Nephron (organoid): ENCODE data around the gene JPH2.

ENCODE experiments used
- H3K27ac Mint-ChIP-seq, 3 experiments: 2 replicates each; pipeline ENCODE4 v1.8.0; 2020; ENCODE audit warnings: mixed read lengths in 3 of 3, mild to moderate bottlenecking in 2 of 3, moderate library complexity in 1 of 3
- H3K27me3 Mint-ChIP-seq: 2 replicates; pipeline ENCODE4 v1.8.0; 2021; ENCODE audit warnings: low read depth, mild to moderate bottlenecking, moderate library complexity, mixed read lengths
- H3K36me3 Mint-ChIP-seq: 2 replicates; pipeline ENCODE4 v1.8.0; 2020; ENCODE audit warnings: low read depth, mixed read lengths
- H3K4me1 Mint-ChIP-seq: 2 replicates; pipeline ENCODE4 v1.8.0; 2020; ENCODE audit warnings: mixed read lengths
- H3K4me3 Mint-ChIP-seq, 3 experiments: 2 replicates each; pipeline ENCODE4 v1.8.0; 2020; ENCODE audit warnings: mild to moderate bottlenecking in 3 of 3, mixed read lengths in 3 of 3, moderate library complexity in 2 of 3
- H3K9me3 Mint-ChIP-seq: 2 replicates; pipeline ENCODE4 v1.8.0; 2020; ENCODE audit warnings: mixed read lengths
- CTCF ChIP-seq, 3 experiments: fragments of 200-600 bp; sonication (generic); IDR thresholded peaks; one replicate each; pipeline ENCODE4 v1.5.0; 2021; ENCODE audit warnings: antibody characterized with exemption in 3 of 3; ENCODE audit not compliant: unreplicated experiment in 3 of 3

Gene JPH2

GRCh38 chr20:44080064-44080463 lies 106.9 kb downstream of the JPH2 start:
- Mint-ChIP-seq H3K4me1 (peaks cover 11% of the 10 kb centered on the region), H3K27ac (no peak overlapping the region), H3K36me3 (no peaks in the 10 kb centered on the region), H3K27me3 (peaks cover 5% of the 10 kb centered on the region), H3K4me3 (no peak overlapping the region), H3K9me3 (no peaks in the 10 kb centered on the region)
- no peak for TF ChIP-seq CTCF (IDR thresholded peaks at IDR 0.05; ENCODE audit: unreplicated experiment in 3 of 3)

GRCh38 chr20:44079291-44079690 lies 107.7 kb downstream of the JPH2 start:
- Mint-ChIP-seq H3K27me3 (peaks cover 5% of the 10 kb centered on the region), H3K27ac (no peak overlapping the region), H3K4me1 (peaks cover 11% of the 10 kb centered on the region), H3K4me3 (no peak overlapping the region), H3K9me3 (no peaks in the 10 kb centered on the region), H3K36me3 (no peaks in the 10 kb centered on the region)
- TF ChIP-seq CTCF (IDR thresholded peaks at IDR 0.05; ENCODE audit: unreplicated experiment in 3 of 3): no peak

- TF ChIP-seq CTCF (IDR thresholded peaks at IDR 0.05; ENCODE audit: unreplicated experiment in 3 of 3): no peak
- H3K4me3 Mint-ChIP-seq: no peak overlapping the region
- H3K4me1 Mint-ChIP-seq: no peaks in the 10 kb centered on the region
- no peaks in the 10 kb centered on the region for H3K36me3 Mint-ChIP-seq
- H3K9me3 Mint-ChIP-seq: no peaks in the 10 kb centered on the region
- H3K27ac Mint-ChIP-seq: no peak overlapping the region
- peaks cover 18% of the 10 kb centered on the region for H3K27me3 Mint-ChIP-seq
Measured at GRCh38 chr20:44075950-44076232, 111.1 kb downstream of the JPH2 start.

- H3K9me3 Mint-ChIP-seq: no peaks in the 10 kb centered on the region
- H3K27me3 Mint-ChIP-seq: peaks cover 18% of the 10 kb centered on the region
- H3K36me3 Mint-ChIP-seq: no peaks in the 10 kb centered on the region
- no peak for TF ChIP-seq CTCF (IDR thresholded peaks at IDR 0.05; ENCODE audit: unreplicated experiment in 3 of 3)
- no peak overlapping the region for H3K4me3 Mint-ChIP-seq
- no peaks in the 10 kb centered on the region for H3K4me1 Mint-ChIP-seq
- H3K27ac Mint-ChIP-seq: no peak overlapping the region
Measured at GRCh38 chr20:44075191-44075949, 111.6 kb downstream of the JPH2 start.

- no peak for TF ChIP-seq CTCF (IDR thresholded peaks at IDR 0.05; ENCODE audit: unreplicated experiment in 3 of 3)
- no peak overlapping the region for H3K4me3 Mint-ChIP-seq
- no peaks in the 10 kb centered on the region for H3K9me3 Mint-ChIP-seq
- peaks cover 18% of the 10 kb centered on the region for H3K27me3 Mint-ChIP-seq
- no peaks in the 10 kb centered on the region for H3K36me3 Mint-ChIP-seq
- no peak overlapping the region for H3K27ac Mint-ChIP-seq
- H3K4me1 Mint-ChIP-seq: no peaks in the 10 kb centered on the region
Measured at GRCh38 chr20:44074252-44075151, 112.5 kb downstream of the JPH2 start.
